T-cell (primary cell): ENCODE data around the gene COL4A6. TPM values are rescaled to one million over a fixed set of nuclear protein-coding genes. Genes with fewer than 3 reads are reported as not detected.

Source experiments
- ATAC-seq, 4 experiments: fragments of 200-7000 bp in 3 of 4; fragments of 150-1000 bp in 1 of 4; cut with Tn5 transposase; replicated peaks in 1 of 4; 1 replicate in 3 of 4; 2 replicates in 1 of 4; pipeline ENCODE4 v1.10.0; 2021; ENCODE audit warnings: moderate library complexity in 3 of 4, mild to moderate bottlenecking in 2 of 4, moderate number of reproducible peaks in 1 of 4
- CTCF ChIA-PET, 2 donors: fragments of 300-600 bp; sonication (Branson Sonifier 250); formaldehyde crosslinking; loops; one replicate each; lab custom pipeline; 2022; ENCODE audit warnings: antibody characterized with exemption in 2 of 2; lab: Charles Lee
- POLR2A ChIA-PET, 2 donors: fragments of 300-600 bp; sonication (Branson Sonifier 250); formaldehyde crosslinking; loops; one replicate each; lab custom pipeline; 2022; ENCODE audit warnings: antibody characterized with exemption in 2 of 2; lab: Charles Lee
- DNase-seq, 35 experiments: peaks; one replicate each; pipeline versions ENCODE4 v3.0.0 to v3.0.0-alpha.2; 2013 to 2023
- H3K27ac ChIP-seq: one replicate; pipeline ENCODE4 v1.5.1; 2013; ENCODE audit warnings: low read length
- H3K27me3 ChIP-seq, 2 experiments: replicated peaks in 1 of 2; 1 replicate in 1 of 2; 2 replicates in 1 of 2; pipeline versions ENCODE4 v1.6.1 to v1.7.0; 2013; ENCODE audit warnings: low read length in 1 of 2, mixed read lengths in 1 of 2; ENCODE audit not compliant: control insufficient read depth in 2 of 2, insufficient read depth in 2 of 2; ENCODE audit errors: extremely low read depth in 1 of 2
- H3K36me3 ChIP-seq, 2 donors: 1 replicate in 1 of 2; 2 replicates in 1 of 2; pipeline versions ENCODE4 v1.6.1 to v1.7.0; 2013; ENCODE audit warnings: low read length in 1 of 2; ENCODE audit not compliant: control insufficient read depth in 2 of 2, insufficient read depth in 1 of 2; ENCODE audit errors: extremely low read depth in 1 of 2
- H3K4me1 ChIP-seq, 2 experiments: 1 replicate in 1 of 2; 2 replicates in 1 of 2; pipeline versions ENCODE4 v1.6.1 to v1.7.0; 2013; ENCODE audit warnings: low read length in 2 of 2, mixed read lengths in 1 of 2; ENCODE audit not compliant: insufficient read depth in 2 of 2, control insufficient read depth in 1 of 2; ENCODE audit errors: extremely low read depth in 1 of 2
- H3K4me3 ChIP-seq, 2 donors: 1 replicate in 1 of 2; 2 replicates in 1 of 2; pipeline versions ENCODE4 v1.5.1 to v1.7.0; 2013; ENCODE audit warnings: mild to moderate bottlenecking in 2 of 2, low read length in 1 of 2, moderate library complexity in 1 of 2; ENCODE audit not compliant: control insufficient read depth in 1 of 2; ENCODE audit errors: extremely low read depth in 1 of 2
- H3K9me3 ChIP-seq: 2 replicates; pipeline ENCODE4 v1.7.0; 2013
- H3K27ac Mint-ChIP-seq, 2 donors: one replicate each; pipeline ENCODE4 v1.8.0; 2020 to 2021; ENCODE audit warnings: mild to moderate bottlenecking in 2 of 2, mixed read lengths in 2 of 2
- H3K27me3 Mint-ChIP-seq, 2 donors: one replicate each; pipeline ENCODE4 v1.8.0; 2021 to 2022; ENCODE audit warnings: mixed read lengths in 2 of 2
- H3K36me3 Mint-ChIP-seq: one replicate; pipeline ENCODE4 v1.8.0; 2021; ENCODE audit warnings: mixed read lengths
- H3K4me1 Mint-ChIP-seq, 3 donors: one replicate each; pipeline ENCODE4 v1.8.0; 2020 to 2022; ENCODE audit warnings: mixed read lengths in 3 of 3, mild to moderate bottlenecking in 1 of 3
- H3K4me3 Mint-ChIP-seq, 3 donors: one replicate each; pipeline ENCODE4 v1.8.0; 2020 to 2022; ENCODE audit warnings: mild to moderate bottlenecking in 3 of 3, mixed read lengths in 3 of 3, moderate library complexity in 3 of 3
- H3K9me3 Mint-ChIP-seq, 3 donors: one replicate each; pipeline ENCODE4 v1.8.0; 2020 to 2022; ENCODE audit warnings: mixed read lengths in 3 of 3
- WGBS: methylation state at CpG from one replicate; pipeline ENCODE4 v1.1.5; 2013; ENCODE audit warnings: missing lambda C conversion rate; ENCODE audit not compliant: insufficient coverage; 5-methylcytosine and 5-hydroxymethylcytosine counted together
- total RNA-seq, 35 experiments: library from RNA in 6 of 35; stranded (reverse) in 6 of 35; fragments of 120-200 nt in 1 of 35; gene quantifications; one replicate each; pipeline versions ENCODE4 v1.2.1 to v1.2.4 and lab custom pipeline; 2013 to 2026

COL4A6 gene
- total RNA-seq, 5 donors from 2014 or later (not counting 1 experiment from before 2014, with no cell fraction given), result 0.03 to 0.22 (median 0.20) TPM; not detected in 2

- Histone ChIP-seq H3K27ac (no peak overlapping the region), H3K9me3 (no peaks in the 10 kb centered on the region), H3K4me1 (no peaks in the 10 kb centered on the region), H3K27me3 (no peaks in the 10 kb centered on the region), H3K36me3 (no peaks in the 10 kb centered on the region), H3K4me3 (no peak overlapping the region)
- no peaks in the 10 kb centered on the region for H3K9me3 Mint-ChIP-seq
- H3K27me3 Mint-ChIP-seq, result peaks cover 0 to 8% of the 10 kb centered on the region in 2 donors
- no peaks in the 10 kb centered on the region for H3K36me3 Mint-ChIP-seq
- ChIA-PET CTCF (no interaction called here), POLR2A (no interaction called here)
- no peak overlapping the region for H3K27ac Mint-ChIP-seq
- H3K4me3 Mint-ChIP-seq, result no peak overlapping the region
- ATAC-seq, result no peak
- whole genome bisulfite sequencing, result no CpG with 5 or more reads among the region's 4 CpGs
- no peaks in the 10 kb centered on the region for H3K4me1 Mint-ChIP-seq
- DNase-seq, result no peak
Measured at GRCh38 chrX:108456971-108457477, 18.8 kb upstream of the COL4A6 start.

- H3K4me3 Mint-ChIP-seq, result no peak overlapping the region
- Histone ChIP-seq H3K36me3 (no peaks in the 10 kb centered on the region), H3K27ac (no peak overlapping the region), H3K4me1 (no peaks in the 10 kb centered on the region), H3K9me3 (no peaks in the 10 kb centered on the region), H3K4me3 (no peak overlapping the region), H3K27me3 (no peaks in the 10 kb centered on the region)
- no peak overlapping the region for H3K27ac Mint-ChIP-seq
- H3K36me3 Mint-ChIP-seq, result no peaks in the 10 kb centered on the region
- ChIA-PET CTCF (no interaction called here), POLR2A (no interaction called here)
- H3K9me3 Mint-ChIP-seq, result no peaks in the 10 kb centered on the region
- ATAC-seq (no peak), DNase-seq (no peak)
- no peaks in the 10 kb centered on the region for H3K4me1 Mint-ChIP-seq
- WGBS, result no CpG with 5 or more reads among the region's 3 CpGs
- H3K27me3 Mint-ChIP-seq, result peaks cover 0 to 5% of the 10 kb centered on the region in 2 donors
Measured at GRCh38 chrX:108453841-108454240, 15.6 kb upstream of the COL4A6 start.

- H3K27ac Mint-ChIP-seq, result no peak overlapping the region
- Histone ChIP-seq H3K27ac (no peak overlapping the region), H3K27me3 (no peaks in the 10 kb centered on the region), H3K4me1 (no peaks in the 10 kb centered on the region), H3K9me3 (no peaks in the 10 kb centered on the region), H3K4me3 (no peak overlapping the region), H3K36me3 (no peaks in the 10 kb centered on the region)
- H3K27me3 Mint-ChIP-seq, result peaks cover 0 to 13% of the 10 kb centered on the region in 2 donors
- ATAC-seq (no peak), DNase-seq (no peak)
- WGBS, result no CpG with 5 or more reads among the region's 2 CpGs
- no peak overlapping the region for H3K4me3 Mint-ChIP-seq
- no peaks in the 10 kb centered on the region for H3K9me3 Mint-ChIP-seq
- ChIA-PET CTCF (no interaction called here), POLR2A (no interaction called here)
- H3K4me1 Mint-ChIP-seq, result no peaks in the 10 kb centered on the region
- no peaks in the 10 kb centered on the region for H3K36me3 Mint-ChIP-seq
Measured at GRCh38 chrX:108447303-108447702, 9.1 kb upstream of the COL4A6 start.

- POLR2A ChIA-PET, result no interaction called here
- no peak for ATAC-seq
- Histone ChIP-seq H3K9me3 (no peaks in the 10 kb centered on the region), H3K36me3 (no peaks in the 10 kb centered on the region), H3K27ac (no peak overlapping the region), H3K4me1 (peaks cover 0 to 7% of the 10 kb centered on the region in 2 experiments), H3K27me3 (peaks cover 2 to 12% of the 10 kb centered on the region in 2 experiments), H3K4me3 (no peak overlapping the region)
- Mint-ChIP-seq H3K4me3 (no peak overlapping the region), H3K27me3 (peaks cover 17 to 47% of the 10 kb centered on the region in 2 donors), H3K4me1 (peaks cover 10 to 13% (median 10%) of the 10 kb centered on the region in 3 donors), H3K36me3 (no peaks in the 10 kb centered on the region), H3K27ac (no peak overlapping the region), H3K9me3 (no peaks in the 10 kb centered on the region)
- CTCF ChIA-PET, result no interaction called here
- DNase-seq, result no peak
- WGBS, result no CpG with 5 or more reads among the region's 2 CpGs
Measured at GRCh38 chrX:108442901-108443464, 4.8 kb upstream of the COL4A6 start.

- peaks cover 10 to 13% (median 10%) of the 10 kb centered on the region in 3 donors for H3K4me1 Mint-ChIP-seq
- DNase-seq (no peak), ATAC-seq (no peak)
- Histone ChIP-seq H3K36me3 (no peaks in the 10 kb centered on the region), H3K9me3 (no peaks in the 10 kb centered on the region), H3K27me3 (peaks cover 4 to 15% of the 10 kb centered on the region in 2 experiments), H3K4me1 (peaks cover 0 to 7% of the 10 kb centered on the region in 2 experiments), H3K27ac (no peak overlapping the region), H3K4me3 (peak overlapping the region in 1 of 2 donors; percentile 15)
- WGBS, result no CpG with 5 or more reads among the region's 25 CpGs
- H3K27ac Mint-ChIP-seq, result no peak overlapping the region
- ChIA-PET POLR2A (no interaction called here), CTCF (no interaction called here)
- no peaks in the 10 kb centered on the region for H3K9me3 Mint-ChIP-seq
- no peaks in the 10 kb centered on the region for H3K36me3 Mint-ChIP-seq
- peak overlapping the region; percentile 25 to 56 (median 41) for H3K4me3 Mint-ChIP-seq
- H3K27me3 Mint-ChIP-seq, result peaks cover 20 to 64% of the 10 kb centered on the region in 2 donors
Measured at GRCh38 chrX:108439961-108440696, 1.9 kb upstream of the COL4A6 start.

GRCh38 chrX:108439426-108439942 is 1.3 kb upstream of the COL4A6 start, which contains the start of gene COL4A5:
Gene COL4A5, plus strand, starts transcription at chrX:108439838. Its CDS starts 288 bp downstream, at chrX:108440126.
- H3K9me3 ChIP-seq, result no peaks in the 10 kb centered on the region
- POLR2A ChIA-PET, result no interaction called here
- Mint-ChIP-seq H3K27me3 (peaks cover 20 to 64% of the 10 kb centered on the region in 2 donors), H3K9me3 (no peaks in the 10 kb centered on the region), H3K27ac (no peak within 1 kb of the TSS), H3K36me3 (no peaks in the 10 kb centered on the region), H3K4me3 (peak within 1 kb of the TSS; percentile 25 to 56 (median 41)), H3K4me1 (peaks cover 10 to 13% (median 10%) of the 10 kb centered on the region in 3 donors)
- peaks cover 4 to 15% of the 10 kb centered on the region in 2 experiments for H3K27me3 ChIP-seq
- CTCF ChIA-PET, result no interaction called here
- peaks cover 0 to 7% of the 10 kb centered on the region in 2 experiments for H3K4me1 ChIP-seq
- no peak within 1 kb of the TSS for H3K27ac ChIP-seq
- H3K36me3 ChIP-seq, result no peaks in the 10 kb centered on the region
- 0% methylated on average over 1 of the region's 13 CpGs for WGBS
- peak in 1 of 35 experiments; percentile 0 for DNase-seq
- H3K4me3 ChIP-seq, result peak within 1 kb of the TSS in 1 of 2 donors; percentile 15
- ATAC-seq, result no peak
